LNCaP clone FGC (cell line): ENCODE results near the gene CYFIP2.

Experiments used
- DNase-seq: peaks from one replicate; pipeline ENCODE4 v3.0.0-alpha.2; 2011; ENCODE audit warnings: low read depth
- H3K4me3 ChIP-seq: 2 replicates; pipeline ENCODE4 v1.5.1; 2011; ENCODE audit warnings: mild to moderate bottlenecking, low read depth, low read length, control low read depth
- TF ChIP-seq, protein P1 (sequence below): IDR thresholded peaks from 2 replicates; pipeline ENCODE4 v1.5.1; 2012; ENCODE audit warnings: mild to moderate bottlenecking; ENCODE audit not compliant: control insufficient read depth, insufficient read depth; ENCODE audit errors: extremely low read depth

Gene CYFIP2

GRCh38 chr5:157345485-157345884 is 79.6 kb downstream of the CYFIP2 start:
- TF ChIP-seq, protein P1, sequence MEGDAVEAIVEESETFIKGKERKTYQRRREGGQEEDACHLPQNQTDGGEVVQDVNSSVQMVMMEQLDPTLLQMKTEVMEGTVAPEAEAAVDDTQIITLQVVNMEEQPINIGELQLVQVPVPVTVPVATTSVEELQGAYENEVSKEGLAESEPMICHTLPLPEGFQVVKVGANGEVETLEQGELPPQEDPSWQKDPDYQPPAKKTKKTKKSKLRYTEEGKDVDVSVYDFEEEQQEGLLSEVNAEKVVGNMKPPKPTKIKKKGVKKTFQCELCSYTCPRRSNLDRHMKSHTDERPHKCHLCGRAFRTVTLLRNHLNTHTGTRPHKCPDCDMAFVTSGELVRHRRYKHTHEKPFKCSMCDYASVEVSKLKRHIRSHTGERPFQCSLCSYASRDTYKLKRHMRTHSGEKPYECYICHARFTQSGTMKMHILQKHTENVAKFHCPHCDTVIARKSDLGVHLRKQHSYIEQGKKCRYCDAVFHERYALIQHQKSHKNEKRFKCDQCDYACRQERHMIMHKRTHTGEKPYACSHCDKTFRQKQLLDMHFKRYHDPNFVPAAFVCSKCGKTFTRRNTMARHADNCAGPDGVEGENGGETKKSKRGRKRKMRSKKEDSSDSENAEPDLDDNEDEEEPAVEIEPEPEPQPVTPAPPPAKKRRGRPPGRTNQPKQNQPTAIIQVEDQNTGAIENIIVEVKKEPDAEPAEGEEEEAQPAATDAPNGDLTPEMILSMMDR, result no peak
- H3K4me3 ChIP-seq, result no peak overlapping the region
- DNase-seq, result no peak

DNA sequence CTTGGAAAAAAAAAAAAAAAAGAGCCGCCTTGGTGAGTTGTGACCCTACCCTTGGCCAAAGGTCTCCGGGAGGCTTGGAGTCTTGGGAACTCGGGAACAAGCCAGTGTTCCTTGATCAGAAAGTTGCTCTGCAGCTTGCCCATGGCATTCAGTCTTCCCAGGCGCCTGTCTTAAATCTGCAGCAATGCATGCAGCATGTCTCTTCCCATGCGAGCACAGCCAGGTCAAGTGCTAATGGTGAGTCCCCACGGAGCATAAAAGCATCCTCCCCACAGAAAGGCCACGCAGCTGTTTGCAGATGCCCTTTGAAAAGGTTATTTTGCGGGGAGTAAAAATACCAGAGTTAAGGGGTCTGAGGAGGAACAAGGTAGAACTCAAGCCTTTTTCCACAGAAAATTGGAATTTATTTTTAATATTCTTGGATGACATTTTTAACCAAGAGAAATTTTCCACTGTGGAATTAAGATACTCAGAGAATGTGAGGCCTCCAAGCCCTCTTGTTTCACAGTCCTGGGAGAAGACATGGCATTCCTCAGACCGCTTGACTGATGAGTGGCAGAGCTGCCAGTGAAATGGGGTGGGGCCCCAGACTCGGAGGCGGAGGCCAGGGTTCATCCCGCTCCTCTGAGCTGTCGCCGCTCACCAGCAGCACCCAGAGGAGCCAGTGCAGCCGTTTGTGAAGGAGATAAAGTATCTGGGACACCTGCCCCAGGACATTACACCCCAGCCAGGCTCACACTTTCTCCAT is 81.6 kb downstream of the CYFIP2 start:
- TF ChIP-seq, protein P1, result no peak
- no peak for DNase-seq
- H3K4me3 ChIP-seq, result no peak overlapping the region

DNA sequence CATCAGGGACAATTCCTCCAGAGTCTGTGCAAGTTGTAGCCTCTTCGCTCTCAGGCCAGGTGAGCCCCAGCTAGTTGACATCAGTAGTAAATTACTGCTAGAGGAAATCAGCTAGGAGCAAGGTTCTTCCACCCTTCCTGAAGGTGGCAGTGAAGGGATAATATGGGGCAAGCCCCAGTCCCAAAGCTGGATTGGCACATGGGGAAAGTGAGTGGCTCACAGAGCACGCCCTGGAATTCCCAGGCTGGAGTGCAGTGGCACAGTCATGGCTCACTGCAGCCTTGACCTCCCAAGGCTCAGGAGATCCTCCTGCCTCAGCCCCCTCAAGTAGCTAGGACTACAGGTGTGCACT is 82.1 kb downstream of the CYFIP2 start:
- no peak overlapping the region for H3K4me3 ChIP-seq
- TF ChIP-seq, protein P1, result no peak
- DNase-seq, result no peak

- no peak overlapping the region for H3K4me3 ChIP-seq
- TF ChIP-seq, protein P1, result no peak
- DNase-seq, result no peak
These were observed 85.2 kb downstream of the CYFIP2 start for GRCh38 chr5:157350939-157351801.

DNA sequence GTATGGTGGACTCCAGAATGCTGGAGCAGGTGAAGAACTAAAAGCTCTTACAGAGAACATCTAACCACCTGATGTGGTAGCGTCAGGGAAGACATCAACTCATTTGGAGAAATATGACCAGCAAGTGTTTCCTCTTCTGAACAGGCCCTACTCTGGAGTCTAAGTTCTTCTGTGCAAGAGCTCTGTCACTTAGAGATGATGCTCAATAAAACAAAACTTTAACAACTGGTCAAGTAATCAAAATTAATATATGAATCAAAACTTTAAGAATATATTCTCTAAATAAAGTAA is 85.8 kb downstream of the CYFIP2 start:
- no peak for DNase-seq
- H3K4me3 ChIP-seq, result no peak overlapping the region
- TF ChIP-seq, protein P1, result no peak

GRCh38 chr5:157352756-157353340 is 86.9 kb downstream of the CYFIP2 start:
- no peak for DNase-seq
- TF ChIP-seq, protein P1, result no peak
- H3K4me3 ChIP-seq, result no peak overlapping the region

GRCh38 chr5:157354800-157355199 is 88.9 kb downstream of the CYFIP2 start:
- no peak overlapping the region for H3K4me3 ChIP-seq
- TF ChIP-seq, protein P1, result peak; percentile 41
- DNase-seq, result no peak
